Ishikawa (cell line): ENCODE data around the gene LCP1.

Experiments
- CEBPB ChIP-seq: IDR thresholded peaks from 2 replicates; pipeline ENCODE4 v1.6.1; 2012
- CREB1 ChIP-seq: IDR thresholded peaks from 2 replicates; pipeline ENCODE4 v1.6.1; 2012; ENCODE audit warnings: low read depth
- EGR1 ChIP-seq: IDR thresholded peaks from 2 replicates; pipeline ENCODE4 v1.6.1; 2012
- EP300 ChIP-seq: IDR thresholded peaks from 2 replicates; pipeline ENCODE4 v1.6.1; 2012; ENCODE audit warnings: borderline replicate concordance
- FOXM1 ChIP-seq: IDR thresholded peaks from 2 replicates; pipeline ENCODE4 v1.6.1; 2012; ENCODE audit warnings: low read depth, borderline replicate concordance
- NFIC ChIP-seq: IDR thresholded peaks from 2 replicates; pipeline ENCODE4 v1.6.1; 2012
- RAD21 ChIP-seq: IDR thresholded peaks from 2 replicates; pipeline ENCODE4 v1.6.1; 2012; ENCODE audit warnings: low read depth
- TAF1 ChIP-seq: IDR thresholded peaks from 2 replicates; pipeline ENCODE4 v1.6.1; 2012; ENCODE audit warnings: low read depth, mild to moderate bottlenecking
- TCF12 ChIP-seq: IDR thresholded peaks from 2 replicates; pipeline ENCODE4 v1.6.1; 2012; ENCODE audit warnings: low read depth
- TEAD4 ChIP-seq: IDR thresholded peaks from 2 replicates; pipeline ENCODE4 v1.6.1; 2012
- YY1 ChIP-seq: IDR thresholded peaks from 2 replicates; pipeline ENCODE4 v1.6.1; 2012; ENCODE audit warnings: low read depth
- ZBTB7A ChIP-seq: IDR thresholded peaks from 2 replicates; pipeline ENCODE4 v1.6.1; 2012; ENCODE audit warnings: low read depth
- TF ChIP-seq, protein P1 (sequence below): IDR thresholded peaks from 2 replicates; pipeline ENCODE4 v1.6.1; 2012
- TF ChIP-seq, protein P2 (sequence below): IDR thresholded peaks from 2 replicates; pipeline ENCODE4 v1.6.1; 2012; ENCODE audit warnings: low read depth, mild to moderate bottlenecking
- TF ChIP-seq, protein P3 (sequence below): IDR thresholded peaks from 2 replicates; pipeline ENCODE4 v1.6.1; 2012

LCP1 gene

DNA sequence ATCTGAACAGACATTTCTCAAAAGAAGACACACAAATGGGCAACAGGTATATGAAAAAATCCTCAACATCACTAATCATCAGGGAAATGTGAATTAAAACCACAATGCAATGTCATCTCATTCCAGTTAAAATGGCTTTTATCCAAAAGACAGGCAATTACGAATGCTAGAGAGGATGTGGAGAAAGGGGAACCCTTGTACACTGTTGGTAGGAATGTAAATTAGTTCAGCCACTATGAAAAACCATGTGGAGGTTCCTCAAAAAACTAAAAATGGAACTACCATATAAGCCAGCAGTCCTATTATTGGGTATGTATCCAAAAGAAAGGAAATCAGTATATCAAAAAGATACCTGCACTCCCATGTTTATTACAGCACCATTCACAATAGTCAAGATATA is 104.7 kb downstream of the LCP1 start:
- TF ChIP-seq YY1 (no peak), CREB1 (no peak), EGR1 (no peak), EP300 (no peak), RAD21 (no peak), TCF12 (no peak), CEBPB (no peak), NFIC (no peak), ZBTB7A (no peak), TEAD4 (no peak)
- TF ChIP-seq, protein P1, sequence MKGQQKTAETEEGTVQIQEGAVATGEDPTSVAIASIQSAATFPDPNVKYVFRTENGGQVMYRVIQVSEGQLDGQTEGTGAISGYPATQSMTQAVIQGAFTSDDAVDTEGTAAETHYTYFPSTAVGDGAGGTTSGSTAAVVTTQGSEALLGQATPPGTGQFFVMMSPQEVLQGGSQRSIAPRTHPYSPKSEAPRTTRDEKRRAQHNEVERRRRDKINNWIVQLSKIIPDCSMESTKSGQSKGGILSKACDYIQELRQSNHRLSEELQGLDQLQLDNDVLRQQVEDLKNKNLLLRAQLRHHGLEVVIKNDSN, result no peak
- TF ChIP-seq, protein P2, sequence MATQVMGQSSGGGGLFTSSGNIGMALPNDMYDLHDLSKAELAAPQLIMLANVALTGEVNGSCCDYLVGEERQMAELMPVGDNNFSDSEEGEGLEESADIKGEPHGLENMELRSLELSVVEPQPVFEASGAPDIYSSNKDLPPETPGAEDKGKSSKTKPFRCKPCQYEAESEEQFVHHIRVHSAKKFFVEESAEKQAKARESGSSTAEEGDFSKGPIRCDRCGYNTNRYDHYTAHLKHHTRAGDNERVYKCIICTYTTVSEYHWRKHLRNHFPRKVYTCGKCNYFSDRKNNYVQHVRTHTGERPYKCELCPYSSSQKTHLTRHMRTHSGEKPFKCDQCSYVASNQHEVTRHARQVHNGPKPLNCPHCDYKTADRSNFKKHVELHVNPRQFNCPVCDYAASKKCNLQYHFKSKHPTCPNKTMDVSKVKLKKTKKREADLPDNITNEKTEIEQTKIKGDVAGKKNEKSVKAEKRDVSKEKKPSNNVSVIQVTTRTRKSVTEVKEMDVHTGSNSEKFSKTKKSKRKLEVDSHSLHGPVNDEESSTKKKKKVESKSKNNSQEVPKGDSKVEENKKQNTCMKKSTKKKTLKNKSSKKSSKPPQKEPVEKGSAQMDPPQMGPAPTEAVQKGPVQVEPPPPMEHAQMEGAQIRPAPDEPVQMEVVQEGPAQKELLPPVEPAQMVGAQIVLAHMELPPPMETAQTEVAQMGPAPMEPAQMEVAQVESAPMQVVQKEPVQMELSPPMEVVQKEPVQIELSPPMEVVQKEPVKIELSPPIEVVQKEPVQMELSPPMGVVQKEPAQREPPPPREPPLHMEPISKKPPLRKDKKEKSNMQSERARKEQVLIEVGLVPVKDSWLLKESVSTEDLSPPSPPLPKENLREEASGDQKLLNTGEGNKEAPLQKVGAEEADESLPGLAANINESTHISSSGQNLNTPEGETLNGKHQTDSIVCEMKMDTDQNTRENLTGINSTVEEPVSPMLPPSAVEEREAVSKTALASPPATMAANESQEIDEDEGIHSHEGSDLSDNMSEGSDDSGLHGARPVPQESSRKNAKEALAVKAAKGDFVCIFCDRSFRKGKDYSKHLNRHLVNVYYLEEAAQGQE, result no peak
- TF ChIP-seq, protein P3, sequence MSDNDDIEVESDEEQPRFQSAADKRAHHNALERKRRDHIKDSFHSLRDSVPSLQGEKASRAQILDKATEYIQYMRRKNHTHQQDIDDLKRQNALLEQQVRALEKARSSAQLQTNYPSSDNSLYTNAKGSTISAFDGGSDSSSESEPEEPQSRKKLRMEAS, result no peak

DNA sequence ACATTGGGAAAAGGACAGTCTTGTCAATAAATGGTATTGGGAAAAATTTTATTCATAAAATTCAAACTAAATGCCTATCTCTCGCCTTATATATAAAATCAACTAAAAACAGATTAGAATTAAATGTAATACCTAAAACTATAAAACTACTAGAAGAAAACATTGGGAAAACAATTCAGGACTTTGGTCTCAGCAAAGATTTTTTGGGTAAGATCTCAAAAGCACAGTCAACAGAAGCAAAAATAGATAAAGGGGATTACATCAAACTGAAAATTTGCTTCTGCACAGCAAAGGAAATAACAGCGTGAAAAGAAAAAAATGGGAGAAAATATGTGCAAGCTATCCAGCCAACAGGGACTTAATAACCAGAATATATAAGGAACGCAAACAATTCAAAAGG is 105.2 kb downstream of the LCP1 start:
- TF ChIP-seq FOXM1 (no peak), EP300 (no peak), YY1 (no peak), ZBTB7A (no peak), TEAD4 (no peak), CREB1 (no peak), NFIC (no peak), TCF12 (no peak), TAF1 (no peak), CEBPB (no peak), RAD21 (no peak), EGR1 (no peak)
- TF ChIP-seq, protein P3, result no peak
- TF ChIP-seq, protein P1, result no peak
- TF ChIP-seq, protein P2, result no peak
